K562 (cell line): ENCODE measurements around the gene LTBR.

Experiments used
- HMG20B ChIP-seq: fragments of 250-450 bp; sonication (Bioruptor Pico); IDR thresholded peaks from 2 replicates; pipeline ENCODE4 v1.5.0; 2021; ENCODE audit warnings: mild to moderate bottlenecking
- L3MBTL2 ChIP-seq: fragments of 450-650 bp; IDR thresholded peaks from 2 replicates; pipeline ENCODE4 v1.6.1; 2016; ENCODE audit warnings: mild to moderate bottlenecking, moderate library complexity
- MCM7 ChIP-seq, 2 experiments: fragments of 450-650 bp; IDR thresholded peaks; 2 replicates each; pipeline ENCODE4 v1.6.1; 2016 to 2018
- PCBP2 ChIP-seq: fragments of 200-400 bp; formaldehyde crosslinking; IDR thresholded peaks from 2 replicates; pipeline ENCODE4 v1.6.1; 2018; ENCODE audit warnings: low read length, low read depth, mild to moderate bottlenecking, moderate library complexity; ENCODE audit not compliant: poor library complexity, severe bottlenecking
- RFX5 ChIP-seq: IDR thresholded peaks from 2 replicates; pipeline ENCODE4 v1.6.1; 2011; ENCODE audit warnings: low read depth, mild to moderate bottlenecking, improper control_type of control experiment, low read length
- TGIF2 ChIP-seq: sonication (generic); formaldehyde crosslinking; IDR thresholded peaks from 2 replicates; pipeline ENCODE4 v1.8.1; 2022; ENCODE audit warnings: mild to moderate bottlenecking, missing genetic modification reagents, moderate library complexity
- ZNF274 ChIP-seq: IDR thresholded peaks from 2 replicates; pipeline ENCODE4 v1.6.1; 2011; ENCODE audit warnings: low read depth, mild to moderate bottlenecking, low read length, moderate library complexity, borderline replicate concordance
- ZNF551 ChIP-seq: fragments of 250-450 bp; sonication (Bioruptor Pico); IDR thresholded peaks from 2 replicates; pipeline ENCODE4 v1.5.0; 2021; ENCODE audit warnings: mild to moderate bottlenecking, moderate library complexity
- TF ChIP-seq, protein P1 (sequence below), 2 experiments: fragments of 450-650 bp; IDR thresholded peaks; 2 replicates each; pipeline ENCODE4 v1.6.1; 2018; ENCODE audit warnings: mild to moderate bottlenecking in 2 of 2, low read depth in 1 of 2; ENCODE audit not compliant: partially characterized antibody in 2 of 2
- TF ChIP-seq, protein P2 (sequence below): sonication (generic); formaldehyde crosslinking; IDR thresholded peaks from 2 replicates; pipeline ENCODE4 v1.8.1; 2022; ENCODE audit warnings: missing genetic modification reagents
- TF ChIP-seq, protein P3 (sequence below): fragments of 450-650 bp; IDR thresholded peaks from 2 replicates; pipeline ENCODE4 v1.6.1; 2016
- TF ChIP-seq, protein P4 (sequence below), 3 experiments: IDR thresholded peaks in 2 of 3; conservative IDR thresholded peaks in 1 of 3; 2 replicates each; pipeline ENCODE4 v1.5.1; 2011 to 2012; ENCODE audit warnings: low read length in 3 of 3, mild to moderate bottlenecking in 3 of 3, control low read depth in 2 of 3, improper control_type of control experiment in 1 of 3, inconsistent platforms in 1 of 3, low read depth in 1 of 3, mixed read lengths in 1 of 3, moderate library complexity in 1 of 3; ENCODE audit not compliant: insufficient read depth in 2 of 3
- TF ChIP-seq, protein P5 (sequence below): sonication (generic); formaldehyde crosslinking; IDR thresholded peaks from 2 replicates; pipeline ENCODE4 v1.8.0; 2022; ENCODE audit warnings: mild to moderate bottlenecking, missing genetic modification reagents, borderline replicate concordance
- TF ChIP-seq, protein P6 (sequence below): sonication (generic); formaldehyde crosslinking; IDR thresholded peaks from 2 replicates; pipeline ENCODE4 v1.8.0; 2023; ENCODE audit warnings: missing genetic modification reagents, mild to moderate bottlenecking, borderline replicate concordance

DNA sequence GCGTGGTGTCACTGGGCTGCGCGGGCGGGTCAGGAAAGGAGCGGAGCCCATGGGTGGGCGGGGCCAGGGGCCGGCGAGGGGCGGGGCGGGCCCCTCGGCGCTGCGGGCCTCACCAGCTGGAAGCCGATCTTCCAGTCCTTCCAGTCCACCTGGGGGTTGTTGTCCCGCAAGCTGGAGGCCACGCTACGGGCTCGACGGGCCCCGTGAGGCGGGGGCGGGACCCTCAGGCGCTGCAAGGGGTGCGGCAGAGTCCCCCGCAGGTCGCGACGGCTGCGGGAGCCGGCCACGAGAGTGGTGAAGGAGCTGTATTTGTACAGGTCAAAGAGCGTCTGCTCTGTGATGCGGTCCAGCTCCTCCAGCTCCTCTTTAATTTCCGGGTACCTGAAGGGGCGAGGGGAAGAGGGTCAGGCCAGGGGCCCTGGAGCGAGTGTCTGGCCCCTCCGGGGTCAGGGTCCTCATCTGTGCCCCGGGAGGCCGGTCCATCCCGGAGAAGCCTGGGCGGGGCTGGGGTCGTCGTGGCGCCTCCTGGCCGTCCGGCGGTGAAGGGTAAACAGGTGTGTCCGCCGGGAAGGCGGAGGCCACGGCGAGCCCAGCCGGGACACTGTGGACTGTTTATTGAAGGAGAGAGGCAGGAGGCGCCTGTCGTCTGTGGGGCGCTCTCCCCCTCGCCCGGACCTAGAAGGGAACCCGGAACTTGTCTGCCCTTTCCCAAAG is 20.5 kb upstream of the LTBR start:
- TF ChIP-seq, protein P1, sequence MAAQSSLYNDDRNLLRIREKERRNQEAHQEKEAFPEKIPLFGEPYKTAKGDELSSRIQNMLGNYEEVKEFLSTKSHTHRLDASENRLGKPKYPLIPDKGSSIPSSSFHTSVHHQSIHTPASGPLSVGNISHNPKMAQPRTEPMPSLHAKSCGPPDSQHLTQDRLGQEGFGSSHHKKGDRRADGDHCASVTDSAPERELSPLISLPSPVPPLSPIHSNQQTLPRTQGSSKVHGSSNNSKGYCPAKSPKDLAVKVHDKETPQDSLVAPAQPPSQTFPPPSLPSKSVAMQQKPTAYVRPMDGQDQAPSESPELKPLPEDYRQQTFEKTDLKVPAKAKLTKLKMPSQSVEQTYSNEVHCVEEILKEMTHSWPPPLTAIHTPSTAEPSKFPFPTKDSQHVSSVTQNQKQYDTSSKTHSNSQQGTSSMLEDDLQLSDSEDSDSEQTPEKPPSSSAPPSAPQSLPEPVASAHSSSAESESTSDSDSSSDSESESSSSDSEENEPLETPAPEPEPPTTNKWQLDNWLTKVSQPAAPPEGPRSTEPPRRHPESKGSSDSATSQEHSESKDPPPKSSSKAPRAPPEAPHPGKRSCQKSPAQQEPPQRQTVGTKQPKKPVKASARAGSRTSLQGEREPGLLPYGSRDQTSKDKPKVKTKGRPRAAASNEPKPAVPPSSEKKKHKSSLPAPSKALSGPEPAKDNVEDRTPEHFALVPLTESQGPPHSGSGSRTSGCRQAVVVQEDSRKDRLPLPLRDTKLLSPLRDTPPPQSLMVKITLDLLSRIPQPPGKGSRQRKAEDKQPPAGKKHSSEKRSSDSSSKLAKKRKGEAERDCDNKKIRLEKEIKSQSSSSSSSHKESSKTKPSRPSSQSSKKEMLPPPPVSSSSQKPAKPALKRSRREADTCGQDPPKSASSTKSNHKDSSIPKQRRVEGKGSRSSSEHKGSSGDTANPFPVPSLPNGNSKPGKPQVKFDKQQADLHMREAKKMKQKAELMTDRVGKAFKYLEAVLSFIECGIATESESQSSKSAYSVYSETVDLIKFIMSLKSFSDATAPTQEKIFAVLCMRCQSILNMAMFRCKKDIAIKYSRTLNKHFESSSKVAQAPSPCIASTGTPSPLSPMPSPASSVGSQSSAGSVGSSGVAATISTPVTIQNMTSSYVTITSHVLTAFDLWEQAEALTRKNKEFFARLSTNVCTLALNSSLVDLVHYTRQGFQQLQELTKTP (IDR thresholded peaks at IDR 0.05; ENCODE audit: low read depth in 1 of 2, partially characterized antibody in 2 of 2), result no peak
- TF ChIP-seq RFX5, result no peak
- TF ChIP-seq, protein P2, sequence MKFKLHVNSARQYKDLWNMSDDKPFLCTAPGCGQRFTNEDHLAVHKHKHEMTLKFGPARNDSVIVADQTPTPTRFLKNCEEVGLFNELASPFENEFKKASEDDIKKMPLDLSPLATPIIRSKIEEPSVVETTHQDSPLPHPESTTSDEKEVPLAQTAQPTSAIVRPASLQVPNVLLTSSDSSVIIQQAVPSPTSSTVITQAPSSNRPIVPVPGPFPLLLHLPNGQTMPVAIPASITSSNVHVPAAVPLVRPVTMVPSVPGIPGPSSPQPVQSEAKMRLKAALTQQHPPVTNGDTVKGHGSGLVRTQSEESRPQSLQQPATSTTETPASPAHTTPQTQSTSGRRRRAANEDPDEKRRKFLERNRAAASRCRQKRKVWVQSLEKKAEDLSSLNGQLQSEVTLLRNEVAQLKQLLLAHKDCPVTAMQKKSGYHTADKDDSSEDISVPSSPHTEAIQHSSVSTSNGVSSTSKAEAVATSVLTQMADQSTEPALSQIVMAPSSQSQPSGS (CRISPR knock-in tag), result no peak
- TF ChIP-seq TGIF2 (CRISPR knock-in tag), result no peak
- TF ChIP-seq PCBP2, result no peak
- TF ChIP-seq ZNF551 (CRISPR knock-in tag), result no peak
- no peak for TF ChIP-seq MCM7 (IDR thresholded peaks at IDR 0.05)
- no peak for TF ChIP-seq HMG20B (CRISPR knock-in tag)
- TF ChIP-seq, protein P3, sequence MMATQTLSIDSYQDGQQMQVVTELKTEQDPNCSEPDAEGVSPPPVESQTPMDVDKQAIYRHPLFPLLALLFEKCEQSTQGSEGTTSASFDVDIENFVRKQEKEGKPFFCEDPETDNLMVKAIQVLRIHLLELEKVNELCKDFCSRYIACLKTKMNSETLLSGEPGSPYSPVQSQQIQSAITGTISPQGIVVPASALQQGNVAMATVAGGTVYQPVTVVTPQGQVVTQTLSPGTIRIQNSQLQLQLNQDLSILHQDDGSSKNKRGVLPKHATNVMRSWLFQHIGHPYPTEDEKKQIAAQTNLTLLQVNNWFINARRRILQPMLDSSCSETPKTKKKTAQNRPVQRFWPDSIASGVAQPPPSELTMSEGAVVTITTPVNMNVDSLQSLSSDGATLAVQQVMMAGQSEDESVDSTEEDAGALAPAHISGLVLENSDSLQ, result no peak
- TF ChIP-seq, protein P4, sequence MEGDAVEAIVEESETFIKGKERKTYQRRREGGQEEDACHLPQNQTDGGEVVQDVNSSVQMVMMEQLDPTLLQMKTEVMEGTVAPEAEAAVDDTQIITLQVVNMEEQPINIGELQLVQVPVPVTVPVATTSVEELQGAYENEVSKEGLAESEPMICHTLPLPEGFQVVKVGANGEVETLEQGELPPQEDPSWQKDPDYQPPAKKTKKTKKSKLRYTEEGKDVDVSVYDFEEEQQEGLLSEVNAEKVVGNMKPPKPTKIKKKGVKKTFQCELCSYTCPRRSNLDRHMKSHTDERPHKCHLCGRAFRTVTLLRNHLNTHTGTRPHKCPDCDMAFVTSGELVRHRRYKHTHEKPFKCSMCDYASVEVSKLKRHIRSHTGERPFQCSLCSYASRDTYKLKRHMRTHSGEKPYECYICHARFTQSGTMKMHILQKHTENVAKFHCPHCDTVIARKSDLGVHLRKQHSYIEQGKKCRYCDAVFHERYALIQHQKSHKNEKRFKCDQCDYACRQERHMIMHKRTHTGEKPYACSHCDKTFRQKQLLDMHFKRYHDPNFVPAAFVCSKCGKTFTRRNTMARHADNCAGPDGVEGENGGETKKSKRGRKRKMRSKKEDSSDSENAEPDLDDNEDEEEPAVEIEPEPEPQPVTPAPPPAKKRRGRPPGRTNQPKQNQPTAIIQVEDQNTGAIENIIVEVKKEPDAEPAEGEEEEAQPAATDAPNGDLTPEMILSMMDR (IDR thresholded peaks at IDR 0.05 in 2 of 3, conservative IDR thresholded peaks at IDR 0.05 in 1 of 3; ENCODE audit: insufficient read depth in 2 of 3, low read depth in 1 of 3, low read length in 3 of 3), result no peak
- TF ChIP-seq, protein P5, sequence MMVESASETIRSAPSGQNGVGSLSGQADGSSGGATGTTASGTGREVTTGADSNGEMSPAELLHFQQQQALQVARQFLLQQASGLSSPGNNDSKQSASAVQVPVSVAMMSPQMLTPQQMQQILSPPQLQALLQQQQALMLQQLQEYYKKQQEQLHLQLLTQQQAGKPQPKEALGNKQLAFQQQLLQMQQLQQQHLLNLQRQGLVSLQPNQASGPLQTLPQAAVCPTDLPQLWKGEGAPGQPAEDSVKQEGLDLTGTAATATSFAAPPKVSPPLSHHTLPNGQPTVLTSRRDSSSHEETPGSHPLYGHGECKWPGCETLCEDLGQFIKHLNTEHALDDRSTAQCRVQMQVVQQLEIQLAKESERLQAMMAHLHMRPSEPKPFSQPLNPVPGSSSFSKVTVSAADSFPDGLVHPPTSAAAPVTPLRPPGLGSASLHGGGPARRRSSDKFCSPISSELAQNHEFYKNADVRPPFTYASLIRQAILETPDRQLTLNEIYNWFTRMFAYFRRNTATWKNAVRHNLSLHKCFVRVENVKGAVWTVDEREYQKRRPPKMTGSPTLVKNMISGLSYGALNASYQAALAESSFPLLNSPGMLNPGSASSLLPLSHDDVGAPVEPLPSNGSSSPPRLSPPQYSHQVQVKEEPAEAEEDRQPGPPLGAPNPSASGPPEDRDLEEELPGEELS, result no peak
- TF ChIP-seq, protein P6, sequence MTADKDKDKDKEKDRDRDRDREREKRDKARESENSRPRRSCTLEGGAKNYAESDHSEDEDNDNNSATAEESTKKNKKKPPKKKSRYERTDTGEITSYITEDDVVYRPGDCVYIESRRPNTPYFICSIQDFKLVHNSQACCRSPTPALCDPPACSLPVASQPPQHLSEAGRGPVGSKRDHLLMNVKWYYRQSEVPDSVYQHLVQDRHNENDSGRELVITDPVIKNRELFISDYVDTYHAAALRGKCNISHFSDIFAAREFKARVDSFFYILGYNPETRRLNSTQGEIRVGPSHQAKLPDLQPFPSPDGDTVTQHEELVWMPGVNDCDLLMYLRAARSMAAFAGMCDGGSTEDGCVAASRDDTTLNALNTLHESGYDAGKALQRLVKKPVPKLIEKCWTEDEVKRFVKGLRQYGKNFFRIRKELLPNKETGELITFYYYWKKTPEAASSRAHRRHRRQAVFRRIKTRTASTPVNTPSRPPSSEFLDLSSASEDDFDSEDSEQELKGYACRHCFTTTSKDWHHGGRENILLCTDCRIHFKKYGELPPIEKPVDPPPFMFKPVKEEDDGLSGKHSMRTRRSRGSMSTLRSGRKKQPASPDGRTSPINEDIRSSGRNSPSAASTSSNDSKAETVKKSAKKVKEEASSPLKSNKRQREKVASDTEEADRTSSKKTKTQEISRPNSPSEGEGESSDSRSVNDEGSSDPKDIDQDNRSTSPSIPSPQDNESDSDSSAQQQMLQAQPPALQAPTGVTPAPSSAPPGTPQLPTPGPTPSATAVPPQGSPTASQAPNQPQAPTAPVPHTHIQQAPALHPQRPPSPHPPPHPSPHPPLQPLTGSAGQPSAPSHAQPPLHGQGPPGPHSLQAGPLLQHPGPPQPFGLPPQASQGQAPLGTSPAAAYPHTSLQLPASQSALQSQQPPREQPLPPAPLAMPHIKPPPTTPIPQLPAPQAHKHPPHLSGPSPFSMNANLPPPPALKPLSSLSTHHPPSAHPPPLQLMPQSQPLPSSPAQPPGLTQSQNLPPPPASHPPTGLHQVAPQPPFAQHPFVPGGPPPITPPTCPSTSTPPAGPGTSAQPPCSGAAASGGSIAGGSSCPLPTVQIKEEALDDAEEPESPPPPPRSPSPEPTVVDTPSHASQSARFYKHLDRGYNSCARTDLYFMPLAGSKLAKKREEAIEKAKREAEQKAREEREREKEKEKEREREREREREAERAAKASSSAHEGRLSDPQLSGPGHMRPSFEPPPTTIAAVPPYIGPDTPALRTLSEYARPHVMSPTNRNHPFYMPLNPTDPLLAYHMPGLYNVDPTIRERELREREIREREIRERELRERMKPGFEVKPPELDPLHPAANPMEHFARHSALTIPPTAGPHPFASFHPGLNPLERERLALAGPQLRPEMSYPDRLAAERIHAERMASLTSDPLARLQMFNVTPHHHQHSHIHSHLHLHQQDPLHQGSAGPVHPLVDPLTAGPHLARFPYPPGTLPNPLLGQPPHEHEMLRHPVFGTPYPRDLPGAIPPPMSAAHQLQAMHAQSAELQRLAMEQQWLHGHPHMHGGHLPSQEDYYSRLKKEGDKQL (CRISPR knock-in tag), result no peak
- peak; percentile 52; the same call in 1 of the 2 replicates for TF ChIP-seq L3MBTL2
- no peak for TF ChIP-seq ZNF274
